CD4-positive, alpha-beta T cell treated with Interleukin-4 for 1 hour (primary cell): ENCODE measurements around the gene ZNF428.
"Not testable (repeated sequence)": the region's sequence is repeated elsewhere in the genome, so short reads cannot be mapped to it uniquely, and the experiment has no call there.

ENCODE experiments used
- DNase-seq, 2 donors: peaks; one replicate each; pipeline ENCODE4 v3.0.0-alpha.2; 2020 to 2022

Gene ZNF428

DNA sequence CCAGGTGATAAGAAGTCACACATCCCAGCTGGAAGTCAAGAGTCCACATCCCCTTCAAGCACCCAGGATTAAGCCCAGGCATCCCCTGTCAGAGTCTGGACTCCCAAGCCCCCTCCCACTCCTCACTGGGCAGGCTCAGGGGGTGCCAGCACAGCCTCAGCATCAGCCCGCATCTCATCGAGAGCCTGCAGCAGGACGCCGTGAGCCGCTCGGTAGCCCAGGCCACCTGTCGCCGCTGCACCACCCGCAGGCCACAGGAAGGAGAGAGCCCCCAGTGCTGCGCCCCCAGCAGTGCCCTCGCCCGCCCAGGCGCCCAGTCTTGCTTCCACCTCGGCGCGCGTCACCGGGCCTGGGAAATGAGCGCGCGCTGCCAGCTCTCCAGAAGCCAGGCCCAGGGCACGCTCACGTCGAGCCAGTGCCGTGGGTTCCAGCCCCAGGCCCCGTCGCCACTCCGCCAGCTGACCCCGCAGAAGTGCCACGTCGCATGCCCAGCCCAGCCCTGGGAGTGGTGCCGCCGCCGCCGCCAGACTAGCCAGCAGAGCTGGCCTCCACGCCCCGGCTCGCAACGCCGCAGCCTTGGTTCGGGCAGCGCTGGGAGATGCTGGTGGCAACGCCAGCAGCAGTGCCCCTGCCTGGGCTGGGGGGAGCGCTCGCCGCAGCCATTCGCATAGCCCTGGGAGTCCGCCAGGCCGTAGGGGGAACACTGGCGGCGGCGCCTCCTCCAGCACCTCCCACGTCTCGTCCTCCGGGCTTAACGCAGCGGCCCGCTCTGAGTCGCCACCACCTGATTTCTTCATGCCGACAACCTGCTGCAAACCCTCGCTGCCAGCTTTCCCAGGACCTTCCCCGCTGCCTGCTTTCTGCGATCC lies 27.3 kb downstream of the ZNF428 start:
- no peak for DNase-seq

DNA sequence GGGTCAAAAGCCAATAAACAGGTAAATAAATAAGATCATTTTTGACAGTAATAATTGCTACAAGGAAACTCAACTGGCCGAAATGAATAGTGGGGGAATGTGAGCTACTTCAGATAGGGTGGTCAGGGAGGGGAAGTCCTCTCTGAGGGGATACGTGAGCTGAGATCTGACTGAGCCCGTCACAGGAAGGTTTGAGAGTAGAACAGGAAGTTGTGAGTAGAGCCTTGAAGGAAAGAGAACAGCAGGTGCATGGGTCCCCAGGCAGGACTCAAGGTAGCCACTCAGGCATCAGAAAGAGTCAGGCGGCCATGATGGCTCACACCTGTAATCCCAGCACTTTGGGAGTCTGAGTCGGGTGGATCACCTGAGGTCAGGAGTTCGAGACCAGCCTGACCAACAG lies 29.8 kb downstream of the ZNF428 start:
- peak in 1 of 2 donors; percentile 30 for DNase-seq

DNA sequence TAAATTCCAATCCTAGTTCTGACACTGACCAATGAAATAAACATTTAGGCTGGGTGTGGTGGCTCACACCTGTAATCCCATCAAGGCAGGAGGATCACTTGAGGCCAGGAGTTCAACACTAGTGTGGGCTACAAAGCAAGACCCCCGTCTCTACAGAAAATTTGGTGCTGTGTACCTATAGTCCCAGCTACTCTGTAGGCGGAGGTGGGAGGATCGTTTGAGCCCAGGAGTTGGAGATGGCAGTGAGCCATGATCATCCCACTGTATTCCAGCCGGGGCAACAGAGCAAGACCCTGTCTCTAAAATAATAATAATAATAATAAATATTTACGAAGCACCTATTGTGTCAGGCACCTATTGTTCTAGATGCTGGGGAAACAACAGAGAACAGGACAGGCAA lies 30.2 kb downstream of the ZNF428 start:
- DNase-seq: no peak

DNA sequence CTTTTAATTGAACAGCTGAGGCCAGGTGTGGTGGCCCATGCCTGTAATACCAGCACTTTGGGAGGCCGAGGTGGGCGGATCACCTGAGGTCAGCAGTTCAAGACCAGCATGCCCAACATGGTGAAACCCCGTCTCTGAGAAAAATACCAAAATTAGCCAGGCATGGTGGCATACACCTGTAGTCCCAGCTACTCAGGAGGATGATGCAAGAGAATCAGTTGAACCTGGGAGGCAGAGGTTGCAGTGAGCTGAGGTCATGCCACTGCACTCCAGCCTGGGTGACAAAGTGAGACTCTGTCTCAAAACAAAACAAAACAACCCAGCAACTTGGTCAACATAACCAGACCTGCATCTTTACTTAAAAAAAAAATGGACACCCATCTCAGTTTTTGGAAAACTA lies 32.4 kb downstream of the ZNF428 start:
- not testable (repeated sequence) for DNase-seq

DNA sequence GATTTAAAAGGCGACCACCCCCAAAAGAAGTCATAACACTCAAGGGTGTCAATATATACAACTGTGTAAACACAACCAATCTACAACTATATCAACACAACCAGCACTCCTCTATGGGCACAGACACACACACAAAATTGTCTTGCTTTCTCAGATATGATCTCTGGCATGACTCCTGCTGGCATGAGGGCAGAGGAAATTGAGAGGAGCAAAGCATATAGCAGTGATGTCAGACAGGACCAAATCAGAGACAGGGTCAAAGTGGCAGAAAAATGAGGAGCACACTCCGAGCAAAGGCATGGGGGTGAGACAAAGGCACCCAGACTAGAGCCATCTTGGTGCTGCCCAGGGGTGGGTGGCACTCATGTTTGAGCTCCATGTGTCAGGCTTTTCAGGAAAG lies 33.1 kb downstream of the ZNF428 start:
- no peak for DNase-seq

DNA sequence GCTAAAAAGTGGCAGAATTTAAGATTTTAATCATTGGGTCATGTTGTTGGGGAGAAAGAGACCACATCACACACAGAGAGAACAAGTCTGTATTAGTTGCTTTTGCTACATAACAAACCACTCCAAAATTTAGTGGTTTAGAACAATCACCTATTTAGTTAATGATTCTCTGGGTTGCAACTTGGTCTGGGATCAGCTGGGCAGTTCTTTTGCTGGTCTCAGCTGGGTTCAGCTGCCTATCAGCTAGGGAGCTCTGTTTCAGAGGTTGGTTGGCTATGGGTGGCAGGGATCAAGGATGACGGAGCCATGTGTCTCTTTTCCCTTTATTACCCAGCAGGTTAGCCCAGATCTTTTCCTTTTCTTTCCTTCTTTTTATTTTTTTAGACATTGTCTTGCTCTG lies 34.9 kb downstream of the ZNF428 start:
- DNase-seq: no peak

DNA sequence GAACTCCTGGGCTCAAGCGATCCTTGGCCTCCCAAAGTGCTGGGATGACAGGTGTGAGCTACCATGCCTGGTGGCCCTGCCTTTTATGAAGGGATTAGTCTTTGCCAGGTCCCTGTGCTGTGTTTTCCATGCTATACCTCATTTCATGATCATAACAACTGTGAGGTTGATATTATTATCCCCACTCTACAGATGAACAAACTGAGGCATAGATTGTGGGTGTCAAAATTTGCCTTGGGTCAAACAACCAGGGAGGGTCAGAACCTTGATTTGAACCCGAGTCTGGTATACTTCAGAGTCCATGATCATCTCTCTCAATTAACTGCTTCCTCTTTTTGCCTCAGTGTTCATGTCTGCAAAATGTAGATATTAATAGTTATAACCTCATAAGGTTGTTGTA lies 36.9 kb downstream of the ZNF428 start:
- DNase-seq: no peak

DNA sequence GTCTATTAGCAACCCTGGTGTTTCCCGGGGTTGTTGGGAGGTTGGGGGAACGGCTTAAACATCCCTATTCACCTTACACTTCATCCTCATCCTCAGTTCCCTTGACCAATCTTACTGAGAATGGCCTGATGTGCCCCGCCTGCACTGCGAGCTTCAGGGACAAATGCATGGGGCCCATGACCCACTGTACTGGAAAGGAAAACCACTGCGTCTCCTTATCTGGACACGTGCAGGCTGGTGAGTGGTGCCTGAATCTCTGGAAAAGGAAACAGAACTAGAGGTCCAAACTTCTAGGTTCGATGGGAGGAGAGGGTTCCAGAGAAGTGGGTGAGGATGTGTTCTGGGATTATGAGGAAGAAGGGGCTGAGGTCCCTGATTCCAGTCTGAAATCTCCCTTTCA lies 38.0 kb downstream of the ZNF428 start:
- DNase-seq: no peak

DNA sequence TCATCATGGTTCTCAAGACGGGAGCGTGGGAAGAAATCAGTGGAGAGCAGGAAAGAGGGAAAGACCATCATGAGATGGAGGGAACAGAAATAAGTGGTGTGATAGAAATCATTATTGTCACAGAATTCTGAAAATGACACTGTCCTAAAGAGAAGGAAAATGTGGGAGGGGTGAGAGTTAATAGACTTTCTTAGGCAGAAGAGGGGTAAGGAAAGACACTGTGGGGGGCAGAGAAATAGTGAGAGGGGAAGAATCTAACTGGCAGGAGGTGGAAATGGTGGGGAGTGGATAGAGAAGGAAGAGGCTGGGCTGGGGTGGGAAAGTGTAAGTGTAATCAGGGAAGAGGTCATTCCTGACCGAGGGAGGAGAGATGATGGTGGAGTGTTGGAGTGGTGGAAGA lies 40.6 kb downstream of the ZNF428 start:
- no peak for DNase-seq

DNA sequence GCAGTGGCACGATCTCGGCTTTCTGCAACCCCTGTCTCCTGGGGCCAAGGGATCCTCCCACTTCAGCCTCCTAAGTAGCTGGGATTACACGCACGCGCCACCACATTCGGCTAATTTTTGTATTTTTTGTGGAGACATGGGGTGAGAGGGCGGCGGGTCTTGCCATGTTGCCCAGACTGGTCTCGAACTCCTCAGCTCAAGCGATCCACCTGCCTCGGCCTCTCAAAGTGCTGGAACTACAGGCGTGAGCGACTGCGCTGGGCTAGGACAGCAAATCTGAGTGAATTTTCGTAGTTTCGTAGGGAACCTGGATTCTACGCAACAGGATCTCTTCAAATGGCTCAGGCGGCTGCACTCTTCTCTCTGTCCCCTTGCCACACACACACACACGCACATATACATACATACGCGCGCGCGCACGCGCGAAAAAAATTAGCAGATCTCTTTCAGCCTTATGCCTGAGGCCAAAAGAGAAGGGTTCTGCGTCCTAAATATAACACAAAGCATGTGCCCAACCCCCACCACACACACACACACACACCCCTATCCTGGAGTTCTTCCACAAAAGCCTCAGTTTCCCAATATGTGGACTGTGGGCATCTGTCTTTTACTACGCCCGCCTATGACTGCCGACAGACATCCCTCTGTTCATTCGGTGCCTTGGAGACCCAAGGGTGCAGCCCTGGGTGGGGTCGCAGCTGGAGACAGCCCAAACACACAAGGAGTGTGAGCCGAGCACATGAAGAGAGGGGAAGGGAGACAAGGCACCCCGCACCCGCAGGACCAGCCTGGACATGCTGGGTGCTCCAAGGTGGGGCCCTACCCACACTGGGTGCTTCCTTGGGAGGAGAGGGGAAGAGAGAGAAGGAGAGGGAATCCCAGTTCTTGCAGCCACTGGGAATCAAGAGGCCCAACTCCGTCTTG lies 43.2 kb downstream of the ZNF428 start:
- DNase-seq: no peak

DNA sequence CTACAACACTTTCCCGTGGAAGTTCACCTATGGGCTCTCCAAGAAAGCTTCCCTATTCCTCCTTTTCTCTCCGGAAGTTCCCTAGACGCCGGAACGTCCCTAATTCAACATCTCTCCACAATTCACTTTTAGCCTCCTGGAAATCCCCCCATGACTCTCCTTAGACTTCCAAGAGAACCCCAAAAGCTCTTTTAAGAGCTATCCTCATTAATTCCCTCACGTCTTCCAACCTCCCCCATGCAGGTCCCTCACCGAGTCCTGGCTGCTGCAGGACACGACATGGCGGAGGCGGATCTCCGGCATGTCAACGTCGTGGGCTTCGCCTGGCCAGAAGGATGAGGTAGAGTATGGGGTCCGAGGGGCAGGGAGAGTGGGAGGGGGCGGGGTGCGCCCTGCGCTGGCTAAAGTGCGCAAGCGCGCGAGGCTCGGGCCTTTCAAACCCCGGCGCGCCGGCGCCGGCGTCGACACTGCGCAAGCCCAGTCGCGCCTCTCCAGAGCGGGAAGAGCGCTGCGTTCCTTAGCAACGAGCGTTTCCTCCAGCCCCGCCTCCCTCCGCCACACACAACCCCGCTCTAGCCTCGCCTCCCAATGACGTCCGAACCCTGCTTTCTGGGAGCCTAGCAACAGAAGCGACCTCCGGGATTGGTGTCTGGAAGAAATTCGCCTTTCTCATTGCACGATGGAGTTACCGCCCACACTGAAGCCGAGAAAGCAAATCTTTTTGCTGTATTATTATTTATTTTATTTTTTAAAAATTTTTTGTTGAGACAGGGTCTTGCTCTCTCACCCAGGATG lies 44.1 kb downstream of the ZNF428 start, which contains the start of the genes PINLYP and XRCC1:
PINLYP (plus strand) TSS at position 646 of the 795 bp plus-strand sequence. CDS start 1,391 bp downstream, outside the sequence.
XRCC1 (minus strand) TSS at position 372 of the 795 bp plus-strand sequence; CDS start at position 303, 69 bp downstream.
- peak; percentile 98 to 99 for DNase-seq

DNA sequence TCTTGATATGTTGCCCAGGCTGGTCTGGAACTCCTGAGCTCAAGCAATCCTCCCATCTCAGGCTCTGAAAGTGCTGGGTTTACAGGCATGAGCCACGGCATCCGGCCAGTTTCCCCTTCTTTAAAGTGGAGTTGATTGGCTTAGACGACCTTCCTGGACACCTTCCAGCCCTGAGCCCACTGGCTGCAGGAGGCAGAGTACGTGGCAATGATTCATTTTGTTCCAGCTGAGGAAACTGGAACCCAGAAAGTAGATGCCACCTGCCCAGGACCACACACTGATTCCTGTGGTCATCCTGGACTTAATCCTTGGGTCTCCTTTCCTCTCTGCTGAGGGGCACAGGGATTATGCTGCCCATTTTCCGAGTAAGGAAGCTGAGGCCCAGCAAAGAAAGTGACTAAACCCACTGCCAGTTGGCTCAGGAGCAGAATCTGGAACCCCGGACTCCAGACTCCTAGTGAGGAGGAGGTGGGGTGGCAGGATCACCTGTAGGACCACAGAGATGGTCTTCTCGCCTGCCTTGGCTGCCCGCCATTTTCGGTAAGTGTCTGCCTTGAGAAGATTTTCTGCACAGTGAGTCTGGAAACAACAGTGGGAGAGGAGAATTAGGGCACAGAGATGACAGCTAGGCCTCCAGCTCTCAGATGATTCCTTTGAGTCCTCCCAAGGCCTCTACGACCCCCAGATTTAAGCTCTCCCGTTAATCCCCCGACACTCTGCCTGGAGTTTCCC lies 44.8 kb downstream of the ZNF428 start:
- DNase-seq: no peak

DNA sequence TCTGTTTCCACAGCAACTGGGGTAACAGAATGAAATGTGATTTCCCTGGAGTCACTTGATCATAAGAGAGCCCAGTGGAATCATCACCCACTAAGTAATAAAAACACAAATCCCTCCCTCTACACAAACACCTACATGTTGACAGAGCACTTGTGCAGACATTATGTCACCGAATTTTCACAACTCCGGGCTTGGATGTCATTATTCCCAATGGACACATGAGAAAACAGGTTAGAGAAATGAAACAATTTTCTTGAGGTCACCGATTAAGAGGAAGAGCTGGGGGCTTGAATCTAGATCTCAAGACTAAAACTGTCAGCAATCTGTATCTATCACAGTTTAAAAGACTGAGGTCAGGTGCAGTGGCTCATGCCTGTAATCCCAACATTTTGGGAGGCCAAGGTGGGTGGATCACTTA lies 47.2 kb downstream of the ZNF428 start:
- no peak for DNase-seq

DNA sequence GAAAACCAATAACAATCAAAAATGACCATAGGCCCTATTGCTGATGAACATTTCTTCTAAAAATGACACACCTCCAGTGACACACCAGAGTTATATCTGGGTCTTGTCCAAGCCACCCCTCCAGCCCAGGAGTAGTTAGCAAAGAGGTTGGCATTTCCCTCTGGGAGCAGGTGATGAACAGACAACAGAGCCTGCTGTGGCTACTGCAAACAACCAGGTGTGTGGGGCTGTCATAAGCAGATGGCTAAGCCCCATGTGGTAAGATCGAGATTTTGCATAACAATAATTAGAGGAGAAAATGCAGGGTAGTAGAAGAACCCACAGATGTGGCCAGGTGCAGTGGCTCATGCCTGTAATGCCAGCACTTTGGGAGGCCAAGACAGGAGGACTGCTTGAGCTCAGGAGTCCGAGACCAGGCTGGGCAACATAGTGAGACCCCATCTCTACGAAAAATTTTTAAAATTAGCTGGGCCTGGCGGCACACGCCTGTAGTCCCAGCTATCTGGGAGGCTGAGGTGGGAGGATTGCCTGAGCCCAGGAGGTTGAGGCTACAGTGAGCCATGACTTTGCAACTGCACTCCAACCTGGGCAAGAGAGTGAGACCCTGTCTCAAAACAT lies 49.1 kb downstream of the ZNF428 start:
- no peak for DNase-seq

DNA sequence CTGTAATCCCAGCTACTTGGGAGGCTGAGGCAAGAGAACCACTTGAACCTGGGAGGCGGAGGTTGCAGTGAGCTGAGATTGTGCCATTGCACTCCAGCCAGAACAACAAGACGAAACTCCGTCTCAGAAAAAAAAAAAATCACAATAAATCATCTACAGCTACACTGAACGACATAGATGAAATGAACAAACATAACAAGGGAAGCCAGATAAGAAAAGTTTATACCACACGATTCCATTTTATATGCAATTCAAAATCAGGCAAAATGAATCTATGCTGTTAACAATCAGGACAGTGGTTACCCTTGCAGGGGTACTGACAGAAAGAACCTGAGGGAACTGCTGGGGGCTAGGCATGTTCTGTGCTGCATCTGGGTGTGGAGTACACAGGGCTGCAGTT lies 49.8 kb downstream of the ZNF428 start:
- no peak for DNase-seq

DNA sequence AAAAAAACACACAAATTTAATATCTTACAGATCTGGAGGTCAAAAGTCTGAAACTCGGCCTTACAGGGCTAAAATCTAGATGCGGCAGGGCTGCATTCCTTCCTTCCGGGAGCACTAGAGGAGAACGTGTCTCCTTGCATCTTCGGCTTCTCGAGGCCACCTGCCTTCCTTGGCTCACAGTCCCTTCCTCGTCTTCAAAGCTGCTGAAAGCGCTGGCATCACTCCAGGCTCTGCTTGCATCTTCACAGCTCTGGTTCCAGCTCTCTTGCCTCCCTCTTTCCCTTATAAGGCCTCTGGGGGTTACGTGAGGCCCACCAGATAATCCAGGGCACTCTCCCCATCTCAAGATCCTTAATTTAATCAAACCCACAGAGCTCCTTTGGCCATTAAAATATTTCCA lies 54.6 kb downstream of the ZNF428 start:
- no peak for DNase-seq

DNA sequence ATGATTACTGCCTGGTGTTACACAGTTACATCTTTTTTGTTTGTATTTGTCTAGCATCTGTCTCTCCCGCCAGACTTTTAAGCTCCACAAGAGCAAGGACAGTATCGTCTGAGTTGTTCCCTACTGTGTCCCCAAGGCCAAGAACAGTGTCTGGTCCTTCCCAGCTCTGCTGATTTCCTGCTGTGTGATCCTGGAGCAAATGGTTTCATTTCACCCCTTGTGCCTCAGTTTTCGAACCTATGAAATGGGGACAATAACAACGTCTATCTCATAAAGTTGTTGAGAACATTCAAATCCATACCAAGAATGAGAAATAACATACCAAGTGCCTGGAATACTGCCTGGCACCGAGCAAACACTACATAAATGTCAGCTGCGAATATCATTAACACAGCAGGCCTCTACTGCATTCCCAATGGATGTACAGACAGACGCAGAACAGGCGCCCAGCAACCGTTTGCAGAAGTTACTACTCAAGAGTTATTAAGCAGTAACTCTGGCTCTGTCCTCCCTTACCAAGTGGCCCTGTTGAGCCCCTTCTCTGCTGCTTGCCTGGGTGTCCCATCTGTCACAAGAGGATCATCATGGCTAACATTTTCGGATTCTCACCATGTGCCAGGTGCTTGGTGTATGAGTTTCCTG lies 55.5 kb downstream of the ZNF428 start:
- no peak for DNase-seq

DNA sequence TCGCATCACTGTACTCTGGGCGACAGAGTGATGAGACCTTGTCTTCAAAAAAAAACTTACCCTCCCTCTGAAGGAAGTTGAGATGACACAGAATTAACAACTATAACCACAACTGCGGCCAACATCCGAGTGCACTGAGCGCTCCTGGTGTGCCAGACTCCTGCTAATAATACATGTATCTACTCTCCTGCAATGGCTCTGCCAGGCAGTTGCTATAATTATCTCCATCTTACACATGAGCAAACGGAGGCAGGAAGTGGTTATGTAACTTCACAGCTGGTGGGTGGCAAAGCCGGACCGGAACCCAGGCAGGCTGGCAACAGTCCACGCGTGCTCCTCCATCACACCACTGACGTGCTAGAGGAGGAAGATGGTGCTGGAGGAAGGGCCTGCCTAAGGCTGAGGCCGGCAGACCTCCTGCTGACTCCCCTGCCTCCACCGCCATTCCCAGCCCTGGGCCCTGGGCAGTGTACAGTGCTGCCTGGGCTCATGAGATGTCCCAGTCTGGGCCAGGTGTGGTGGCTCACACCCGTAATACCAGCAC lies 56.7 kb downstream of the ZNF428 start:
- DNase-seq: peak; percentile 92

DNA sequence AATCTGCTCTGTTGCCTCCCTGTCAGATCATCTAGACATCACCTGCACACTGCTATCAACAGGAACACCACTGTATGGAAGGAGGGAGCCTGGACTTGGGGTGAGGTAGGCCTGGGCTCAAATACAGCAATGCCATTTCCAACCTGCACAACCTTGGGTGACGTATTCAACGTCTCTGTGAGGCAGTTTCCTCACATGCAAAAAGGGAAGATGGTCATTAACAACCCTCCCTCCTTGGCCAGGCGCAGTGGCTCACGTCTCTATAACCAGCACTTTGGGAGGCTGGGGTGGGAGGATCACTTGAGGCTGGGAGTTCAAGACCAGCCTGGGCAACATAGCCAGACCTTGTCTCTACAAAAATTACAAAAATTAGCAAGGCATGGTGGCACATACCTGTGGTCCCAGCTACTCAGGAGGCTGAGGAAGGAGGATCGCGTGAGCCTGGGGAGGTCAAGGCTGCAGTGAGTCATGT lies 57.2 kb downstream of the ZNF428 start:
- DNase-seq: no peak

DNA sequence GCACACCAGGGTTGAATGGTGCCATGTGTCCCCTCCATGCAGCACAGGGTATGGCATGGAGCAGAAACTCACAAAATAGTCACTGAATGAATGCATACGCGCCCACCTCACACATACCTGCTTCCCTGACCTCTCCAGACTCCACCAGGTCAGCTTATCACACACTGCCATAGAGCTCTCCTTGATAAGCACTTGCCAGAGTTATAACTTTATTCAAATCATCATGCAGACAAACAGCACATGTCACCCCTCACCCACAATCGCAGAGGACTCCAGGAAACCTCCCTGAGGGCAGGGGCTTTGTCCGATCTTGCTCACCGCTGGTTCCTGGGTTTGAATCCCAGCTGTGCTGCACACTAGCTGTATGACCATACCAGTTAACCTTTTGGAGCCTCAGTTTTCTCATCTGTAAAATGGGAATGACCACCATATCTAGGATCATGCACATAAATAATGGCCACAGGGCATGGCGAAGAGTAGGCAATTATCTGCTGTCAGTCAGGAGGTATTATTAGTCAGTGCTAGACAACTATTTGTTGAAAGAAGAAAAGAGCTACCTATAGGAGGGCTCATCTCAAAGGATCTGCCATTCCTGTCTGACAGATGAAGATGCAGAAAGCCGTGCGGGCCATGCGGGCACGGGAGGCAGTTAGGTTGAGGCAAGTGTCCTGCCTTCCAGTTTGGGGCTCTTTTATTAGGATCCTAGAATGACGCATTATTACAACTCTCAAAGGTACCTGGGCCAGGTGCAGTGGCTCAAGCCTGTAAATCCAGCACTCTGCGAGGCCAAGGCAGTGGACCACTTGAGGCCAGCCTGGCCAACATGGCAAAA lies 58.1 kb downstream of the ZNF428 start:
- no peak for DNase-seq
